ENCODE data around the gene BPHL.
"Not testable (repeated sequence)": the region's sequence is repeated elsewhere in the genome, so short reads cannot be mapped to it uniquely, and the experiment has no call there.

Gene BPHL

GRCh38 chr6:3157131-3157933 is 38.8 kb downstream of the BPHL start, which contains the start of gene TUBB2A:
Gene TUBB2A (minus strand): TSS chr6:3157544. CDS start chr6:3157463, 81 bp downstream.
- FAIRE-seq: no peak

- no peak for FAIRE-seq
These were observed 41.6 kb downstream of the BPHL start for GRCh38 chr6:3159805-3160781.

GRCh38 chr6:3162067-3162497 is 43.6 kb downstream of the BPHL start:
- FAIRE-seq: no peak

DNA sequence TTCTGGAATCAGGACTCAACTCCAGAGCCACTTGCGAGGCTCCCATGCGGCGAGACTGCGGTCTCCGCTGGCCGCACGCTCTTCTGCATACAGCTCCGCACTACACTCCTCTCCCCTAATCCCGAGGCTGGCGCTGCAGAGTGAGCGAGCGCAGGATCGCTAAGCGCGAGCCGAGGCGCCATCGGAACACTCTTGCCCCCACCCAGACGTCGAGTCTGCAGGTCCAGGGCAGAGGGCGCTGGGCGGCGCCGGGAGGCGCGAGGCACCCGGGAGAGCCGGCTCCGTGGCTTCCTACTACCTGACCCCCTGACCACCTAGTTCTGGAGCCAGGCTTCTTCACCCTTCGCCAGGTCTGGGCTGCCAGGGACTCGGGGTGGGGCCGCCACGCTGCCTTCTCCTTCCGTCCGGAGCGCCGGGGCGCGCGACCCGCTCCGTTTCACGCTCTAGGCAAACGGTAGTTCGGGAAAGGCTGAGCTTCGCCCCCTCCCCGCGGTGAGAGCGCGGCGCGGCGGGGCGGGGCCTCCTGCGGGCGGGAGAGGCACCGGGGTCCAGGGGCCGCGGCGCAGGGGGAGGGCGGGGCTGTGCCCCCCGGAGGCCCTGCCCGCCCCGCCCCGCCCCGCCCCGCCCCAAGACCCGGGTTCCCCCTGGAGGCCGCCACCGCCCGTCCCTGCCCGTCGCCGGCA is 44.2 kb downstream of the BPHL start:
- FAIRE-seq: no peak

- FAIRE-seq: no peak
These were observed 44.7 kb downstream of the BPHL start for GRCh38 chr6:3163248-3163594.

DNA sequence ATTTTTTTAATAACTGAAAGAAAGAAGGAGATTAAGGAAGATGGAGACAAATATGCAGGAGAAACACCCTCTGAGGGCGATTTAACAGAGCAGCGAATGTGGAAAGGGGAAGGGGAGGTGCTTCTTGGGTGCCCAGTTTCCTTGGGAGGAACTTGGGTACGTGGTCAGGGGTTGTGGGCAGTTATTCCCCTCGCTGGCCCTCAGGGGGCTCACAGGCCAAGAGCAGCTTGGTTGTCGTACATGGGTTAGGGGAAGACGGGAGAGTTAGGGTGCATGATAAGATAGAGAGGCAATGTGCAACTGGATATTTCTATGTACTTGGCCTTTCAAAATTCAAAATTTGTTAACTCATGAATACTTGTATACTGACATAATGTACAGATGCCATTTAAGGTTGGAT is 45.9 kb downstream of the BPHL start:
- FAIRE-seq: no peak

DNA sequence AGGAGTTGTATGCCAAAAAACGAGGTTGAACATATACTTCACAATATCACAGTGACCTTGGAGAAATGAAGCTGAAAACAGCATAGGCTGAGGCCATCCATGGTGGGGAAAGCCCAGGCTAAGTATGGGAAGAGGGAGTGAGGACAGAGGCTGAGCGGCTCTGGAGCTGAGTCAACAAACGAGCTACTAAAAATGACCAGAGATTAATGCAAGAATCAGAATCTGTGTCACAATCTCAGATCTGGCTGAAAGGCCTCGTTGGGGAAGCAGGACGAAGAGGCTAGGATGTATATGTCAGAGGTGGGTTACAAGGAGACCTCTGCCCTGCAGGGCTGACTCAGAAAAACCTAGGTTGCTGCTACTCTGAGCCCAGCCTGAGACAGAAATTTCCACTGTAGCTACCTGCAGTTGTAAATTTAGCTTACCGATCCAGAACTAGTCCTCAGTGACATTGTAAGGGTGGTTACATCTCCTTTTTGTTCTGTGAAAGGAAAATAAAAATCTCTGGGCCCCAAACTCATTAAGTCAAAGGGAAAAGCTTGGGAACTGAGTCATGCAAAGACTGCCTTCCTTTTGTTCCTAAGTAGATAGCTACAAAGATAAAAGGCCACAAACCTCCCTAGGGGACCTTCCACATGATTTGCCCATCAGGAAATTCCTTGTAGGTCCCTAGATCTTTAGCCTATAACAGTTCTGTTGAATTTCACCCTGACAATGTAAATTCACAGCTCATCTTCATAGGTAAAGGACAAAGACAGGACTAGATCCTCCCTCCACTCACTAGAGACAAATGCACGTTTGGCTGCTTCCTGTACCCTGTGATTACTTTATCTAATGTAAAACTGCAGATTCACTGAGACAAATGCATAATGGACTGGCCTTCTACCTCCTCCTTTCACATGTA is 47.4 kb downstream of the BPHL start:
- FAIRE-seq: no peak

DNA sequence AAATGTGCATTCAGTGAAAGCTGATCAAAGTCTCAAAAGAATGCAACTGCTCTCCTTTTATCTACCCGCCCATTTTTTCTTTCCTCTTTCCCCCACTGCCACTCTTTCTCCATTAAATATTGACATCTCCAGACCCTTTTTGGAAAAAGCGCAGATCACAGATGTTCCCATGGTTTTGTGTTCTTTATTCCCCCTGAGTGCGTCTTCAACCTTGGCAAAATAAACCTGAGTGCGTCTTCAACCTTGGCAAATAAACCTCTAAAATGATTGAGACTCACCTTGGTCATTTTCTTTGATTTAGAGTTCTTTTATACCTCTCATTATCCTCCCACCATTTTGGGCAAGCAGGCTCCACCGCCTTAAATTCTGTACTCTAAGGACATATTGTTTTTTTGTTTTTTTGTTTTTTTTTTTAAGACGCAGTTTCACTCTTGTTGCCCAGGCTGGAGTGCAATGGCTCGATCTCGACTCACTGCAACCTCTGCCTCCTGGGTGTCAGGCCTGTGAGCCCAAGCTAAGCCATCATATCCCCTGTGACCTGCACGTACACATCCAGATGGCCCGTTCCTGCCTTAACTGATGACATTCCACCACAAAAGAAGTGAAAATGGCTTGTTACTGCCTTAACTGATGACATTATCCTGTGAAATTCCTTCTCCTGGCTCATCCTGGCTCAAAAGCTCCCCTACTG is 48.2 kb downstream of the BPHL start:
- not testable (repeated sequence) for FAIRE-seq

GRCh38 chr6:3168046-3168445 is 49.5 kb downstream of the BPHL start:
- FAIRE-seq: not testable (repeated sequence)

- not testable (repeated sequence) for FAIRE-seq
These were observed 52.2 kb downstream of the BPHL start for GRCh38 chr6:3170676-3171075.

DNA sequence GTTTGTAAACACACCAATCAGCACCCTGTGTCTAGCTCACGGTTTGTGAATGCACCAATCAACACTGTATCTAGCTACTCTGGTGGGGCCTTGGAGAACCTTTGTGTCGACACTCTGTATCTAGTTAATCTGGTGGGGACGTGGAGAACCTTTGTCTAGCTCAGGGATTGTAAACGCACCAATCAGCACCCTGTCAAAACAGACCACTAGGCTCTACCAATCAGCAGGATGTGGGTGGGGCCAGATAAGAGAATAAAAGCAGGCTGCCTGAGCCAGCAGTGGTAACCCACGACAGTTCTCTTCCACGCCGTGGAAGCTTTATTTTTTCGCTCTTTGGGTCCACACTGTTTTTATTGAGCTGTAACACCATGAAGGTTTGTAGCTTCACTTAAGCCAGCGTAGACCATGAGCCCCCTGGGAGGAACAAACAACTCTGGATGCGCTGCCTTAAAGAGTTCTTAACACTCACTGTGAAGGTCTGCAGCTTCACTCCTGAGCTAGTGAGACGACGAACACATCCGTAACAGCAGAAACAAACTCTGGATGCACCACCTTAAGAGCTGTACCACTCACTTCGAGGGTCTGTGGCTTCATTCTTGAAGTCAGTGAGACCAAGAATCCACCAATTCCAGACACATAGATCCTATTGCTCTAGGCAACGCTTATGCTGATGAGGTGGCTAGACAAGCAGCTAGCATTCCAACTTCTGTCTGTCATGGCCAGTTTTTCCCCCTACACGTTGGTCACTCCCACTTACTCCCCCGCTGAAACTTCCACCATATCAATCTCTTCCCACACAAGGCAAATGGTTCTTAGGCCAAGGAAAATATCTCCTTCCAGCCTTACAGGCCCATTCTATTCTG is 53.0 kb downstream of the BPHL start:
- FAIRE-seq: not testable (repeated sequence)

DNA sequence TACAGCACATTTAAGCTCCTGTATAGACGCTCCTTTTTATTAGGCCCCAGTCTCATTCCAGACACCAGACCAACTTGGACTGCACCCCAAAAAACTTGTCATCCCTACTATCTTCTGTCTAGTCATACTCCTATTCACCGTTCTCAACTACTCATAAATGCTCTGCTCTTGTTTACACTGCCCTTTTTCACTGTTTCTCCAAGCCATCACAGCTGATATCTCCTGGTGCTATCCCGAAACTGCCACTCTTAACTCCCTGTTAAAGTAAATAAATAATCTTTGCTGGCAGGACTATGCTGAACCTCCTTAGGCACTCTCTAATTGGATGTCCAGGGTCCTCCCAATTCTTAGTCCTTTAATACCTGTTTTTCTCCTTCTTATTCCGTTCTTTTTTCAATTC is 54.3 kb downstream of the BPHL start:
- FAIRE-seq: not testable (repeated sequence)

DNA sequence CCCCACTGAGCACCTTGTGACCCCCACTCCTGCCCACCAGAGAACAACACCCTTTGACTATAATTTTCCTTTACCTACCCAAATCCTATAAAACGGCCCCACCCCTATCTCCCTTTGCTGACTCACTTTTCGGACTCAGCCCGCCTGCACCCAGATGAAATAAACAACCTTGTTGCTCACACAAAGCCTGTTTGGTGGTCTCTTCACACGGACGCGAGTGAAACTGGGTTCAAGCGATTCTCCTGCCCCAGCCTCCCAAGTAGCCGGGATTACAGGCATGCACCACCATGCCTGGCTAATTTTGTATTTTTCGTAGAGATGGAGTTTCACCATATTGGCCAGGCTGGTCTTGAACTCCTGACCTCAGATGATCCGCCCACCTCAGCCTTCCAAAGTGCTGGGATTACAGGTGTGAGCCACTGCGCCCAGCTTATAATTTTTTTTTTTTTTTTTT is 55.2 kb downstream of the BPHL start:
- not testable (repeated sequence) for FAIRE-seq

- FAIRE-seq: no peak
These were observed 57.3 kb downstream of the BPHL start for GRCh38 chr6:3175715-3176402.

DNA sequence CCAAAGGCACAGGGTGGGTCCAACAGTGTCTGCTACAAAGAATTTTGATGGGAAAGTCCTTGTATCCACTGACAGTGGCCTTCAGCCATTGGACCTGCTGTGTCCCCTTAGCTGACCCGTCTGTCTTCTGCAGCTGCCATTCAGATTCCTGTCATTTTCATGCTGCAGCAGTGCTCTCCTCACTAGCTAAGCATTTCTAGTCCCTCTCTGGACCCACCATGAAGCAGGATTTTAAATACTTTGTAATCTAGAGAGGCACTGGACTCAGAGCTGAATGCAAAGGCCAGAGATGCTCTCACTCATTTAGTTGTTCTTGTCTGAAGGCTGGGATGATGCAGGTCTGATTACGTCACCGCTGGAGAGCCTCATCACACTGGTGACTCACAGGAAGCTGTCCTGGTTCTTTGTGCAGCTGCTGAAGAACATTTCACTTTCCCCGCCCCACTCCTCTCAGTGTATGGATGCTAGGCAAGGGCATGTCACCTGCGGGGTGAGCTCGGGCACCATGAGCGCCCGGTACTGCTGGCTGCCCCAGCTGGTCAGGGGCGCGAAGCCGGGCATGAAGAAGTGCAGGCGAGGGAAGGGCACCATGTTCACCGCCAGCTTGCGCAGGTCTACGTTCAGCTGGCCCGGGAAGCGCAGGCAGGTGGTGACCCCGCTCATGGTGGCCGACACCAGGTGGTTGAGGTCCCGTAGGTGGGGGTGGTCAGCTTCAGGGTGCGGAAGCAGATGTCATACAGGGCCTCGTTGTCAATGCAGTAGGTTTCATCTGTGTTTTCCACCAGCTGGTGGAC is 58.2 kb downstream of the BPHL start:
- no peak for FAIRE-seq

DNA sequence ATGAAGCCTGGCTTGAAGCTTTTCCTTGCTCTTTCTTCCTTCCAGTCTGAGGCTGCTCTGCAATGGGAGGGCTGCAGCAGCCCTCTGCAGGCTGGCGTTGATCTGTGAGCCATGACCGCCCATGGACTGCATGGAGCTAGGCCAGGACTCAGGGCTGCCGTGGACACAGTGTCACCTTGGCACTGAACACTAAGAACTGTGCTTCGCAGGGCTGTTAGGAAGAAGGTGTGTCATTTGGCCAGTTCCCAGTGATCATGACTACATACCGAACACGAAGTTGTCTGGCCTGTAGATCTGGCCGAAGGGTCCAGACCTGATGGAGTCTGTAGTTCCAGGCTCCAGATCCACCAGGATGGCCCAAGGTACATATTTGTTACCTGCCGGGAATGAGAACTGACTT is 60.2 kb downstream of the BPHL start:
- not testable (repeated sequence) for FAIRE-seq

DNA sequence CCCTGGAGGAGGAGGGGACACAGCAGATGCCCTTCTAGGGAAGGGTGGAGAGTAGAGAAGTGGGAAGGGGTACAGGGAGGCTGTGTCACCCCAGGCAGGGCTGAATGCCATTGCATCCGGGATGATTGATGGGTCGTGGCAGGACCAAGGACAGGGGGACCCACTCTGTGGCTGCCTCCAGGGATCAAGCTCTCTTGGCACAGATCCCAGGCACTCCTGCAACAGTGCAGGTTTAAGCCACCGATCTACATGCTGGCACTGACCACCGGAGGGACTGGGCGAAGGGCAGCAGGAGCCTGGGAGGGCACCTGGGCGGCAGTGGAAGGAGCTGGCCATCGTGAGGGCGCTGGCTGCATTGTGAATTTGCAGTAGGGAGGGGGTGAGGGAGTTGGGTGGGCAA is 61.4 kb downstream of the BPHL start:
- FAIRE-seq: not testable (repeated sequence)

DNA sequence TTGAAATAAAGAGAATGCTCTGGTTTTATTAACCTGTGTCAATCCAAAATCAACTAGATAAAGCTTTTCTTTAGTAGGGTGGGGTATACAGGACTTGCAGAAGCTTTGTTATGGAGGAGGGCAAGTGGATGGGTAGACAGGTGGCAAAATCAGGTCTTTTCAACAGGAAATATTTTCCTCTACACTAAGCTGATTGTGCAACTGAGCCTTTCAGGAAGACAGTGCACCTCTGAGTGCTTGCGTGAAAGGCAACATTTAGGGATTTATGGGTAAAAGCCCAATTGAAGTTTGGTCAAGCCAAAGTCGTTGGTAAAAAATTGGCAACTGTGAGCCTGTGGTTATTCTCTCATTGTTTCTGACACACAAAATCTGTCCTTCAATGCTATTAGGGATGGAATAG is 62.6 kb downstream of the BPHL start:
- FAIRE-seq: no peak

GRCh38 chr6:3183066-3183465 is 64.6 kb downstream of the BPHL start:
- no peak for FAIRE-seq
